ENCODE data around the gene SERGEF. TPM values are rescaled to one million over a fixed set of nuclear protein-coding genes. Genes with fewer than 3 reads are reported as not detected.

SERGEF gene
- total and polyA plus RNA-seq, 2 of the 13 experiments (the other 11 are each of a cell fraction or from before 2014, with no cell fraction given) = 54.5 to 114 TPM

DNA sequence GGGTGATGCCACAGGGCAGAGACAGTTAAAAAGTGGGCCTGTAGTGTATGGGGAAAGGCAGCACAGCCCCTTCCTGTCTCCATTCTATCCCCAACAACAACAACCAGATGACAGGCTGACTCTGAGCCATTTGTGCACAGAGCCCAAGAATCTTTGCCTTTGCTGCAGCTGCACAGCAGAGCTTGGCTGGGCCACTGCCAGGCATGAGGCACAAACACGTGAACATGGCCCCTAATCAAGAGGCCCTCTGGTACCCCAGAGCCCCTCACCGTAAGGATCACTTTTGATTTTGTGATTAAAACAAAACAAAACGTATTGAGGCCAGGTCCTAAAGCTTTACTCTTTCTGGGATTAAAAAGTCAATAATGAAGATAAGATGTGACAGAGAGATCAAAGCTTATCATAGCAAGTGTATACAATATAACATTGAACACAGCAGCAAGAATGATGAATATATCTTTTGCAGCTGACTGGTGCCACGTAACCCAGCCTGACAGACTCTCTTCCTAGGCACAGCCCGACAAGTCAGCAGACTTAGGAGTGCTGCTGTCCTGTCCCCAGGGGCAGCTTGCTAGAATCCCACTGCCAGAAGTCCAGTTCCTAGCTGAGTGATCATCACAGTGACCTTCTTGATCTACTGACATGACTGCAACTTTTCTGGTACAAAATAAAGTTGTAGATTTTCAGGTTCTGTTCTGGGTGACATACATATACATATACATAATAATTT lies 117.8 kb downstream of the SERGEF start (continued):
- TF ChIP-seq ZNF260 (CRISPR knock-in tag; IDR thresholded peaks at IDR 0.05; ENCODE audit: borderline replicate concordance, low read depth) (no peak), ZNF780A (CRISPR knock-in tag; IDR thresholded peaks at IDR 0.05) (no peak), SMC3 (IDR thresholded peaks at IDR 0.05; ENCODE audit: low read length) (no peak), RBM39 (IDR thresholded peaks at IDR 0.05; ENCODE audit: low read depth, low read length, poor library complexity, severe bottlenecking) (no peak), KAT2B (IDR thresholded peaks at IDR 0.05; ENCODE audit: borderline replicate concordance, low read depth, low read length) (no peak), ZNF251 (CRISPR knock-in tag; IDR thresholded peaks at IDR 0.05) (no peak), SP140L (CRISPR knock-in tag; IDR thresholded peaks at IDR 0.05; ENCODE audit: borderline replicate concordance) (no peak), ZZZ3 (CRISPR knock-in tag; IDR thresholded peaks at IDR 0.05; ENCODE audit: borderline replicate concordance) (no peak)
- TF ChIP-seq, protein P1, sequence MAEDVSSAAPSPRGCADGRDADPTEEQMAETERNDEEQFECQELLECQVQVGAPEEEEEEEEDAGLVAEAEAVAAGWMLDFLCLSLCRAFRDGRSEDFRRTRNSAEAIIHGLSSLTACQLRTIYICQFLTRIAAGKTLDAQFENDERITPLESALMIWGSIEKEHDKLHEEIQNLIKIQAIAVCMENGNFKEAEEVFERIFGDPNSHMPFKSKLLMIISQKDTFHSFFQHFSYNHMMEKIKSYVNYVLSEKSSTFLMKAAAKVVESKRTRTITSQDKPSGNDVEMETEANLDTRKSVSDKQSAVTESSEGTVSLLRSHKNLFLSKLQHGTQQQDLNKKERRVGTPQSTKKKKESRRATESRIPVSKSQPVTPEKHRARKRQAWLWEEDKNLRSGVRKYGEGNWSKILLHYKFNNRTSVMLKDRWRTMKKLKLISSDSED (CRISPR knock-in tag; IDR thresholded peaks at IDR 0.05) = no peak

DNA sequence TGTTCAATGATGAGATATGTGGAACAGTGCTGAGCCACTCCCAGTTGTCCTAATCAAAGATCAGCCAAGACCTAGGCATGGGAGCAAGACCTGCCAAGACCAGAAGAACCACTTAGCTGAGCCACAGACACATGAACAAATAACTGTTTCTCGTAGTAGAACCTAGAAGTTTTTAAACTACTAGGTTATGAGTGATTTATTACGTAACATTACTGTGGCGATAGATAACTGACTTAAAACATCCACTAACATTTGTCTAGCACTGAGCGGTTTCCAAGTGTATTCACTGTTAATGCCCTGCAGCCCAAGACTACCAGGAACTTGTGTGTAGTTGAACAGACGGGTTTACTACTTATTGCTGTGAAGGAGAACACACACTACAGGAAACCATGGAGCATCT lies 120.4 kb downstream of the SERGEF start:
- in situ Hi-C loops (cut with HindIII; ENCODE audit: extremely low pct_ligation_motif_present, low pct_unique_long_range_greater_than_20kb) = no loop called here
- no peaks in the 10 kb centered on the region for H3K79me2 ChIP-seq (ENCODE audit: insufficient read depth, low read length)
- H3K36me3 ChIP-seq (replicated peaks in 1 of 2; ENCODE audit: control insufficient read depth in 1 of 2, insufficient read depth in 2 of 2, low read length in 2 of 2) = peaks cover 1 to 35% of the 10 kb centered on the region in 2 experiments; a peak in 3 of 5 replicates
- H3K27ac ChIP-seq (ENCODE audit: extremely low read length, insufficient read depth, low read length) = no peak overlapping the region
- no peaks in the 10 kb centered on the region for H3K9me3 ChIP-seq (ENCODE audit: low read length)
- no peak for ATAC-seq
- H3K9ac ChIP-seq (ENCODE audit: insufficient read depth, low read depth, low read length) = no peak overlapping the region
- intact Hi-C loops (cut with micrococcal nuclease; ENCODE audit: unreplicated experiment) = loop anchor here (2.0 kb wide), 1 partner anchor 160 kb away; no protein-coding TSS in a partner anchor
- POLR2A ChIA-PET = no interaction called here
- no peak overlapping the region for H3K4me3 ChIP-seq (replicated peaks in 1 of 3; ENCODE audit: insufficient read depth in 1 of 3, low read depth in 2 of 3, low read length in 3 of 3)
- H3K27me3 ChIP-seq (ENCODE audit: control insufficient read depth in 1 of 2, insufficient read depth in 2 of 2, low read length in 2 of 2) = no peaks in the 10 kb centered on the region
- H4K20me1 ChIP-seq (ENCODE audit: insufficient read depth, low read length) = 0 out of 2 replicates have a peak, but pooled peaks cover 3% of the 10 kb centered on the region
- no peaks in the 10 kb centered on the region for H3K4me1 ChIP-seq (ENCODE audit: insufficient read depth, low read length)
- no peak for FAIRE-seq
- CTCF ChIA-PET (ENCODE audit: low intra/inter-chr PET ratio, low total read pairs) = no interaction called here
- 97% methylated on average over 5 of the region's 5 CpGs for WGBS (ENCODE audit: low lambda C conversion rate)
- no peak overlapping the region for H3K4me2 ChIP-seq (ENCODE audit: low read depth, low read length)
- DNase-seq (ENCODE audit: low spot score) = no peak
- BruUV-seq (replicated peaks) = no TSS peak
- no peak overlapping the region for H2AFZ ChIP-seq (ENCODE audit: low read length)
- TF ChIP-seq ZNF629 (CRISPR knock-in tag; conservative IDR thresholded peaks at IDR 0.05) (no peak), CEBPB (IDR thresholded peaks at IDR 0.05; ENCODE audit: borderline replicate concordance, low read depth, low read length) (peak; percentile 50; the same call in 1 of the 2 replicates)
